Stimulated activated CD8-positive, alpha-beta memory T cell treated with anti-CD3 and anti-CD28 coated beads, Interleukin-7, amount 100 ng/mL, for 4 hours (primary cell): ENCODE data around the gene ADARB1.

Source experiments
- DNase-seq, 2 donors: peaks; one replicate each; pipeline ENCODE4 v3.0.0-alpha.2; 2020; ENCODE audit warnings: low read depth in 2 of 2

Gene ADARB1

GRCh38 chr21:45169682-45170081 is 95.3 kb downstream of the ADARB1 start:
- DNase-seq: no peak

- no peak for DNase-seq
These were observed 96.6 kb downstream of the ADARB1 start for GRCh38 chr21:45170987-45171386.

GRCh38 chr21:45172420-45172819 is 98.0 kb downstream of the ADARB1 start:
- no peak for DNase-seq

GRCh38 chr21:45175326-45176095 is 101.1 kb downstream of the ADARB1 start:
- no peak for DNase-seq

GRCh38 chr21:45176141-45176540 is 101.8 kb downstream of the ADARB1 start:
- DNase-seq: no peak

GRCh38 chr21:45177039-45177438 is 102.7 kb downstream of the ADARB1 start:
- no peak for DNase-seq

- DNase-seq: no peak
These were observed 103.8 kb downstream of the ADARB1 start for GRCh38 chr21:45178070-45178608.

GRCh38 chr21:45178971-45179370 is 104.6 kb downstream of the ADARB1 start:
- no peak for DNase-seq

GRCh38 chr21:45179568-45180245 is 105.3 kb downstream of the ADARB1 start:
- no peak for DNase-seq

GRCh38 chr21:45180246-45180599 is 105.8 kb downstream of the ADARB1 start:
- no peak for DNase-seq

- no peak for DNase-seq
These were observed 108.6 kb downstream of the ADARB1 start for GRCh38 chr21:45182958-45183357.

GRCh38 chr21:45183852-45184251 is 109.5 kb downstream of the ADARB1 start:
- no peak for DNase-seq

- no peak for DNase-seq
These were observed 110.5 kb downstream of the ADARB1 start for GRCh38 chr21:45184869-45185268.

GRCh38 chr21:45186709-45187108 is 112.3 kb downstream of the ADARB1 start:
- DNase-seq: no peak

GRCh38 chr21:45187646-45188045 is 113.3 kb downstream of the ADARB1 start:
- no peak for DNase-seq

- no peak for DNase-seq
These were observed 115.6 kb downstream of the ADARB1 start for GRCh38 chr21:45190013-45190412.

- no peak for DNase-seq
These were observed 118.0 kb downstream of the ADARB1 start for GRCh38 chr21:45192332-45192731.

- no peak for DNase-seq
These were observed 122.2 kb downstream of the ADARB1 start for GRCh38 chr21:45196620-45197019.

- no peak for DNase-seq
These were observed 124.8 kb downstream of the ADARB1 start for GRCh38 chr21:45199201-45199600.

GRCh38 chr21:45200031-45200430 is 125.7 kb downstream of the ADARB1 start:
- DNase-seq: no peak

GRCh38 chr21:45200581-45201296 is 126.4 kb downstream of the ADARB1 start:
- DNase-seq: no peak

GRCh38 chr21:45202344-45202743 is 128.0 kb downstream of the ADARB1 start:
- no peak for DNase-seq

- no peak for DNase-seq
These were observed 128.5 kb downstream of the ADARB1 start for GRCh38 chr21:45202889-45203288.
